Endodermal cell (in vitro differentiated cells): ENCODE results near the gene SPAG9. TPM values are rescaled to one million over a fixed set of nuclear protein-coding genes. Genes with fewer than 3 reads are reported as not detected.

Experiments
- DNase-seq: peaks from one replicate; pipeline ENCODE4 v3.0.0-alpha.2; 2017
- H3K27ac ChIP-seq: 2 replicates; pipeline ENCODE4 v1.5.1; 2013; ENCODE audit warnings: mild to moderate bottlenecking, low read depth, low read length, moderate library complexity
- H3K27me3 ChIP-seq: 2 replicates; pipeline ENCODE4 v1.6.1; 2013; ENCODE audit warnings: mild to moderate bottlenecking, low read length, moderate library complexity; ENCODE audit not compliant: insufficient read depth, control insufficient read depth, poor library complexity, severe bottlenecking
- H3K36me3 ChIP-seq: 2 replicates; pipeline ENCODE4 v1.7.0; 2013; ENCODE audit warnings: mild to moderate bottlenecking, low read length, moderate library complexity; ENCODE audit not compliant: control insufficient read depth, insufficient read depth
- H3K4me1 ChIP-seq: one replicate; pipeline ENCODE4 v1.7.0; 2013; ENCODE audit warnings: low read length; ENCODE audit not compliant: control insufficient read depth, insufficient read depth
- H3K4me3 ChIP-seq: 2 replicates; pipeline ENCODE4 v1.5.1; 2013; ENCODE audit warnings: mild to moderate bottlenecking, low read length, moderate library complexity
- H3K9ac ChIP-seq: 2 replicates; pipeline ENCODE4 v1.6.1; 2013; ENCODE audit warnings: mild to moderate bottlenecking, low read length, moderate library complexity; ENCODE audit not compliant: poor library complexity, severe bottlenecking; ENCODE audit errors: extremely low read depth
- H3K9me3 ChIP-seq: 2 replicates; pipeline ENCODE4 v1.6.1; 2013; ENCODE audit warnings: mild to moderate bottlenecking, low read length, moderate library complexity; ENCODE audit not compliant: control insufficient read depth
- H3K27ac Mint-ChIP-seq: 2 replicates; pipeline ENCODE4 v1.8.0; 2020; ENCODE audit warnings: mixed read lengths
- H3K27me3 Mint-ChIP-seq: 2 replicates; pipeline ENCODE4 v1.8.0; 2021; ENCODE audit warnings: mild to moderate bottlenecking, mixed read lengths; ENCODE audit not compliant: insufficient read depth
- H3K36me3 Mint-ChIP-seq: 2 replicates; pipeline ENCODE4 v1.8.0; 2020; ENCODE audit warnings: low read depth, mixed read lengths
- H3K4me1 Mint-ChIP-seq: 2 replicates; pipeline ENCODE4 v1.8.0; 2020; ENCODE audit warnings: mixed read lengths
- H3K4me3 Mint-ChIP-seq: 2 replicates; pipeline ENCODE4 v1.8.0; 2020; ENCODE audit warnings: mild to moderate bottlenecking, moderate library complexity, mixed read lengths
- H3K9me3 Mint-ChIP-seq: 2 replicates; pipeline ENCODE4 v1.8.0; 2020; ENCODE audit warnings: mild to moderate bottlenecking, mixed read lengths
- CTCF ChIP-seq: fragments of 200-600 bp; sonication (generic); conservative IDR thresholded peaks from 2 replicates; pipeline ENCODE4 v1.5.0; 2021; ENCODE audit warnings: antibody characterized with exemption, mild to moderate bottlenecking
- WGBS, 2 experiments: methylation state at CpG; one replicate each; pipeline versions ENCODE4 v1.1.5 to v1.1.7; 2013; ENCODE audit warnings: missing lambda C conversion rate in 2 of 2, mixed read lengths in 1 of 2; ENCODE audit not compliant: insufficient coverage in 1 of 2, insufficient read length in 1 of 2; 5-methylcytosine and 5-hydroxymethylcytosine counted together
- total RNA-seq, 2 donors: library from RNA; stranded (reverse); fragmentation: NEBNext Ultra II Directional in 1 of 2; extraction: Animal tissue kit (Norgen Biotek cat#: 25700) in 1 of 2; gene quantifications; 2 replicates in 1 of 2; 3 replicates in 1 of 2; pipeline ENCODE4 v1.2.1, GENCODE V29; 2021

Gene SPAG9
- total RNA-seq, 2 donors from 2014 or later: 64.8 to 77.7 TPM

- H3K9me3 Mint-ChIP-seq: no peaks in the 10 kb centered on the region
- H3K4me1 Mint-ChIP-seq: peaks cover 22% of the 10 kb centered on the region
- Histone ChIP-seq H3K36me3 (no peaks in the 10 kb centered on the region), H3K4me3 (no peak overlapping the region), H3K27ac (no peak overlapping the region), H3K27me3 (no peaks in the 10 kb centered on the region), H3K9ac (no peak overlapping the region), H3K4me1 (peaks cover 4% of the 10 kb centered on the region), H3K9me3 (no peaks in the 10 kb centered on the region)
- no peak overlapping the region for H3K4me3 Mint-ChIP-seq
- H3K27me3 Mint-ChIP-seq: peaks cover 2% of the 10 kb centered on the region
- H3K36me3 Mint-ChIP-seq: no peaks in the 10 kb centered on the region
- no peak overlapping the region for H3K27ac Mint-ChIP-seq
- TF ChIP-seq CTCF: no peak
- DNase-seq: no peak
- WGBS, 2 experiments: 94 to 96% methylated on average over 3 to 6 of the region's 6 CpGs
Measured at GRCh38 chr17:50922721-50923405, 197.8 kb downstream of the SPAG9 start.

GRCh38 chr17:50922107-50922506, 198.6 kb downstream of the SPAG9 start:
- Histone ChIP-seq H3K27me3 (no peaks in the 10 kb centered on the region), H3K4me1 (peaks cover 4% of the 10 kb centered on the region), H3K9me3 (no peaks in the 10 kb centered on the region), H3K9ac (no peak overlapping the region), H3K4me3 (no peak overlapping the region), H3K36me3 (no peaks in the 10 kb centered on the region), H3K27ac (no peak overlapping the region)
- Mint-ChIP-seq H3K4me1 (peaks cover 22% of the 10 kb centered on the region), H3K9me3 (no peaks in the 10 kb centered on the region), H3K27me3 (peaks cover 2% of the 10 kb centered on the region), H3K27ac (no peak overlapping the region), H3K4me3 (no peak overlapping the region), H3K36me3 (no peaks in the 10 kb centered on the region)
- WGBS, 2 experiments: 98 to 100% methylated on average over 2 of the region's 2 CpGs
- DNase-seq: no peak
- TF ChIP-seq CTCF: no peak

GRCh38 chr17:50920891-50921586, 199.6 kb downstream of the SPAG9 start:
- WGBS, 2 experiments: 73 to 81% methylated on average over 15 to 16 of the region's 16 CpGs
- H3K27ac Mint-ChIP-seq: no peak overlapping the region
- Histone ChIP-seq H3K9ac (no peak overlapping the region), H3K9me3 (no peaks in the 10 kb centered on the region), H3K27me3 (no peaks in the 10 kb centered on the region), H3K27ac (no peak overlapping the region), H3K4me3 (no peak overlapping the region), H3K4me1 (peaks cover 4% of the 10 kb centered on the region), H3K36me3 (no peaks in the 10 kb centered on the region)
- TF ChIP-seq CTCF: no peak
- H3K4me1 Mint-ChIP-seq: peaks cover 29% of the 10 kb centered on the region
- peak; percentile 81 for DNase-seq
- H3K4me3 Mint-ChIP-seq: no peak overlapping the region
- no peaks in the 10 kb centered on the region for H3K9me3 Mint-ChIP-seq
- H3K27me3 Mint-ChIP-seq: peaks cover 2% of the 10 kb centered on the region
- H3K36me3 Mint-ChIP-seq: no peaks in the 10 kb centered on the region
